GM20431 (cell line): ENCODE data around the gene PKN3.
"Not testable (repeated sequence)": the region's sequence is repeated elsewhere in the genome, so short reads cannot be mapped to it uniquely, and the experiment has no call there.

Experiments
- in situ Hi-C: fragments of 300-500 bp; cut with MseI, MboI; formaldehyde crosslinking; loops from one replicate; pipeline ENCODE4 v1.15.0; 2020; ENCODE audit warnings: low sequenced_read_pairs; ENCODE audit not compliant: unreplicated experiment

PKN3 gene

DNA sequence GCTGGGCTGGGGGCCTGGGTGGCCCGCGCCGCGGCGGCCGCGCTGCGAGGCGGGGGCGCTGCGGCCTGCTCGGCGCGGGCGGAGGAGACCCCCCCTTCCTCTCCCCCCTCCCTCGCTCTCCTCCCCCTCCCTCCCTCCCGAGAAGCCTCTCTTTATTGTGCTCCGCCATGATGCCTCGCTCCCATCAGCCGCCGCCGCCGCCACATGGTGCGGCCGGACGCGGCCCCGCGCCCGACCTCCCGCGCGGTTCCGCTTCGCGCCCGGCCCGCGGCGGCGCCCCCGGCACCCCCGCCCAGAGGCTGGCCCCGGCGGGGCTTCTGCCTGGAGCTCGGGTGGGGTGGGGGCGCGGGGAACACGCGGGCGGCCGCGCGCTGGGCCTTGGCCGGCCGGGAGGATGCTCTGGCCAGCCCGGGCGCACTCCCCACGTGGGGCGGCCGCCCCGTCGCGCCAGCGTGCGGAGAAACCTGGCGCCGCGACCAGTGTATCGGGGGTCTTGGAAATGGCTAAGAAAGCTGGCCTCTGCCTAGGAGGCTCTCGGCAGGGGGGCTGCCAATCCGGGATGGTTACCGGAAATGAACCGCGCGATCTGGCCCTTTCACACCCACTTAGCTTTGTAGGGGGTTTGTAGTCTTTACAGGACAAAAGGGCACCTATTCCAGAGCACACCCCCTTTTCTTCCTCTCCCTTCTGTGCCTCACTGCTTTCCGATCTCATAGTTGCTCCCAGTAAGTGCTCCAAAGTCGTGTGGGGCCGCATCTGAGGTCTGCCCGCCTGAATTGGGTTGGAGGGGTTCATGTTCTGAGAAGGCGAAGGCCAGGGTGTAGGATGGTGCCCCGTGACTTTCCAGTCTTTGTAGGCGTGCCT lies 12.3 kb upstream of the PKN3 start:
- in situ Hi-C loops: no loop called here

DNA sequence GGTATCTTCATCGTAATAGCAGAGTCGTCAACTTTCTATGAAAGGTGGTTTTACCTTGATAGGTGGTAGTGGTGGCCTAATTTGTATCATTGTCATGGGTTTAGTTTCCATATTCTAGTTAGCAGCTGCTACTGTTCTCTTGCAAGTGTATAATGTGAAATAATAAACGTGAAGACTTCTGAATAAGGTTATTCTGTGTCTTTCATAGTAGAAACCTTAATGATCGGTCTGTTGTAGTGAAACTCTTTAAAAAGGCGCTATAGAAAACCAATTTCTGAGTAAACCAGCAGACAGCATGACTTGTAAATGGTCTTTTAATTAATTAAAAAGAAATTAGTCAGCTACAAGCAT lies 11.6 kb upstream of the PKN3 start:
- in situ Hi-C loops: no loop called here

DNA sequence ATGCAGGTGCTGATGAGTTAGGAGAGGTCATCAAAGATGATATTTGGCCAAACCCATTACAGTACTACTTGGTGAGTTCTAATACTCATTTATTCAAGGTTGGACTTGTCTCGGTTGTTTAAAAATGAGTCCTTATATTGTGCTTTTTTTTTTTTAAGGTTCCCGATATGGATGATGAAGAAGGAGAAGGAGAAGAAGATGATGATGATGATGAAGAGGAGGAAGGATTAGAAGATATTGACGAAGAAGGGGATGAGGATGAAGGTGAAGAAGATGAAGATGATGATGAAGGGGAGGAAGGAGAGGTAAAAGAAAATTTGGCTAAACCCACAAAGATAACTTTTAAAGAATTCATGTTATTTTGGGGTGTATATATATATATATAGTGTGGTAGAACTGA lies 8.6 kb upstream of the PKN3 start:
- in situ Hi-C loops: not testable (repeated sequence)

- in situ Hi-C loops: no loop called here
These were observed 8.0 kb upstream of the PKN3 start for GRCh38 chr9:128694344-128694743.

DNA sequence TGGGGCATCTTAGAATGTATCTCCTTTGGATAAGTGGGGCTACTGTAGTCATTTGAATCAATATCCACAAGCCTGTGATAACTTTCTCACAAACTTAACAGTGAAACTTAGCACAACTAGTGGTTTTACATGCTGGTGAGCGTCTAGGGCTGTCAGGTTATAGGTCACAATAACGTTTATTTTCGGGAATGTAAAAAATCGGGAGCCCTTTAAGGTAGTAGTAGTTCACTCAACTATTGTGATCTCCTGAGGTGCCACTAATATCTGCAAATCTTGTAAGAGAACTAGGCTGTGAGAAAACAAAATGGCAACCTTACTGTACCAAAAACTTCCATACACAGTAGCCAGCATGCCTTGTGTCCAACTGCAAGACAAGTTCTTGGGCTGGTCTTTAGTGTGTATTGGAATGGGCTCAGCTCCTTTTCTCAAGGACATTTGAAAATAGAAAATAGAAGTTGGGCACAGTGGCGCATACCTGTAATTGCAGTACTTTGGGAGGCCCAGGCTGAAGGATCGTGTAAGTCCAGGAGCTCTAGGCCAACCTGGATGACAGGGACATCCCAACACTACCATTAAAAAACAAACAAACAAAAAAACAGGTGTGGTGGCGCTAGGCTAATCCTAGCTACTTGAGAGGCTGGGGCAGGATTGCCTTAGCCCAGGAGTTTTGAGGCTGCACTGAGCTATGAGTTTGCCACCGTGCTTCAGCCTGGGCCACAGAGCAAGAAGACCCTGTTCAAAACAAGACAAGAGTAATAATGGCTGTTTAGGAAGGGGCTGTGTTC lies 5.2 kb upstream of the PKN3 start:
- in situ Hi-C loops: no loop called here

- in situ Hi-C loops: not testable (repeated sequence)
These were observed 3.1 kb upstream of the PKN3 start for GRCh38 chr9:128699096-128699795.

- in situ Hi-C loops: no loop called here
These were observed 962 bp upstream of the PKN3 start for GRCh38 chr9:128701227-128701854.

- in situ Hi-C loops: no loop called here
These were observed 779 bp downstream of the PKN3 start for GRCh38 chr9:128702949-128703615.

GRCh38 chr9:128703616-128704355 lies 1.5 kb downstream of the PKN3 start:
- in situ Hi-C loops: no loop called here

DNA sequence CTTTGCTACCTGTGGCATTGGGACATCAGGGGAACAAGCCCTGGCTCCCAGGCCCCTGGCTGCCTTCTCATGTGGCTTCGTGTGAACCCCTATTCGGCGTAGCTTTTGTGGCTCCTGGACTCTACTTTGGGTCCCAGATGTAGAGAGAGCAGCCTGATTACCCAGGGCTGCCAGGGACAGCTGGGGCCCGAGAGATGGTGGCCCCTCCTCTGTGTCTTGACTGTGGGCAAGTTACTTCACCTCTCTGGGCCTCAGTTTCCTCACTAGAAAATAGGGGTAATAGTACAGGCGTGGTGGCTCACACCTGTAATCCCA lies 2.0 kb downstream of the PKN3 start:
- in situ Hi-C loops: no loop called here

DNA sequence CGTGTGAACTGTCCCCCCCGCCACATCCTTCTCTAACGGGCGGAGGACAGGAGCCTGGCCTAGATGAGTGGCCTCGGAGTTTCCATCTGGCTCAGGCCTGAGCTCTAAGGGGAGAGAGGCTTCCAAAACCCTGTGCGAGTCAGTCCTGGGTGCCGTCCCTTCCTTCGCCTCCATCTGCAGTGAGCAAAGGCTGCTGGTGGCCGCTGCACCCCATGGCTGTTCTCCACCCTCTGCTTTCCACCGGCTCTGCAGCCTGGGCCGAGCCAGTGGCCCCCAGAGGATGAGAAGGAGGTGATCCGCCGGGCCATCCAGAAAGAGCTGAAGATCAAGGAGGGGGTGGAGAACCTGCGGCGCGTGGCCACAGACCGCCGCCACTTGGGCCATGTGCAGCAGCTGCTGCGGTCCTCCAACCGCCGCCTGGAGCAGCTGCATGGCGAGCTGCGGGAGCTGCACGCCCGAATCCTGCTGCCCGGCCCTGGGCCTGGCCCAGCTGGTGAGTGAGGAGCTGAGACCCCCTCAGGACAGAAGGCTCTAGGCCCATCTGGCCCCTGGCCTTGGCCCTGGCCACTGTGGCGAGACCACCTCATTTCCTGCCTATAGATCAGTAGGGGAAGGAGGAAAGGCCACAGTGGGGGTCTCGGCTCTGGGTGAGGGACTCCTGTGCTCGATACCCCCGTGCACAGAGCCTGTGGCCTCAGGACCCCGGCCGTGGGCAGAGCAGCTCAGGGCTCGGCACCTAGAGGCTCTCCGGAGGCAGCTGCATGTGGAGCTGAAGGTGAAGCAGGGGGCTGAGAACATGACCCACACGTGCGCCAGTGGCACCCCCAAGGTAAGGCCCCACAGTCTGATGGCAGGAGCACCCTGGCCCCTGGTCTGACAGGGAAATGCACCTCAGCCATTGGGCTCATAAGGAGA lies 3.0 kb downstream of the PKN3 start:
- in situ Hi-C loops: no loop called here

- in situ Hi-C loops: no loop called here
These were observed 3.7 kb downstream of the PKN3 start for GRCh38 chr9:128706045-128706444.

- in situ Hi-C loops: no loop called here
These were observed 4.5 kb downstream of the PKN3 start for GRCh38 chr9:128706671-128707381.

GRCh38 chr9:128707446-128707845 lies 5.1 kb downstream of the PKN3 start:
- in situ Hi-C loops: no loop called here

- in situ Hi-C loops: no loop called here
These were observed 10.4 kb downstream of the PKN3 start for GRCh38 chr9:128712451-128713410.

DNA sequence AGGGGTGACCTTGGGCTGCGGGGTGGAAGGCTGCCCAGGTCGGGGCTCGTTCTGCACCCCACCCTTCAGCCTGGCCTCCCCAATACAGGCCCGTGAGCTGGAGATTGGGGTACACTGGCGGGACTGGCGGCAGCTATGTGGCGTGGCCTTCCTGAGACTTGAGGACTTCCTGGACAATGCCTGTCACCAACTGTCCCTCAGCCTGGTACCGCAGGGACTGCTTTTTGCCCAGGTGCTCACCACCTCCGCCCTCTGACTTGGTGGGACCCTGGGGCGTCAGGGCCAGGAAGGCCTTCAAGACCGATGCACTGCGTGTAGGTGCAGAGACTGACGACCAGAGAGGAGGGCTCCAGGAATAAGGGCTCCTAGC lies 11.1 kb downstream of the PKN3 start:
- in situ Hi-C loops: no loop called here
